ENCODE data around the gene FAH. TPM values are rescaled to one million over a fixed set of nuclear protein-coding genes. Genes with fewer than 3 reads are reported as not detected.

Gene FAH
- total RNA-seq, 1 donor: 38.1 TPM

DNA sequence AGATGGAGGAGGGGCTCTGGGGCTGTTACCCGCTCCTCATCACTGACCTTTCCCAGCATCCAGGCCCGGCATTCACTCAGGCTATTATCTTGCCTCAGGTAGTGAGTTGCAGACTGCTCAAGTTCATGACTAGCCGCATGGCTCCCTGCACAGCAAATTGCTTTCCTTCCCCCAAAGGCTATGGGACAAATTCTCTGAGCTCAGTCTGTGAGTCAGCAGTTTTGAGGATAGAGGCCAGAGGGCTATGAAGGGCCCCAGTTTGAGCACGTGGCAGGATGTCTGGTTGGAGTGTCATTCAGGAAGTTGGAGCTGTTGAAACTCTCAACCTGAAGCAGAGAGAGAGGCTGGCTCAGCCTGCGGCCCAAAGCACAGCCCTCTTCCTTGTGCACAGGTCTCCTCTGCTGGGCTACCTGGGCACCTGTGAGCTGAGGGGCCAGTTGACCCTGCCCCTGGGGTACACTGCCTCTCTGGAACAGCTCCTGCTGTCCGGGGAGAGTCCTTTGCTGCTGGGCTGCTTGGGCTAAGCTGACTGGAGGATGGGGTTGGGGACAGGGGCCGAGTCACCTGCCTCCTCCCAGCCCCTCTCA lies 7.9 kb downstream of the FAH start:
- peak; percentile 90 for DNase-seq (ENCODE audit: low read depth)
- H3K4me3 ChIP-seq (ENCODE audit: low read depth, low read length): no peak overlapping the region
- TF ChIP-seq, protein P1, sequence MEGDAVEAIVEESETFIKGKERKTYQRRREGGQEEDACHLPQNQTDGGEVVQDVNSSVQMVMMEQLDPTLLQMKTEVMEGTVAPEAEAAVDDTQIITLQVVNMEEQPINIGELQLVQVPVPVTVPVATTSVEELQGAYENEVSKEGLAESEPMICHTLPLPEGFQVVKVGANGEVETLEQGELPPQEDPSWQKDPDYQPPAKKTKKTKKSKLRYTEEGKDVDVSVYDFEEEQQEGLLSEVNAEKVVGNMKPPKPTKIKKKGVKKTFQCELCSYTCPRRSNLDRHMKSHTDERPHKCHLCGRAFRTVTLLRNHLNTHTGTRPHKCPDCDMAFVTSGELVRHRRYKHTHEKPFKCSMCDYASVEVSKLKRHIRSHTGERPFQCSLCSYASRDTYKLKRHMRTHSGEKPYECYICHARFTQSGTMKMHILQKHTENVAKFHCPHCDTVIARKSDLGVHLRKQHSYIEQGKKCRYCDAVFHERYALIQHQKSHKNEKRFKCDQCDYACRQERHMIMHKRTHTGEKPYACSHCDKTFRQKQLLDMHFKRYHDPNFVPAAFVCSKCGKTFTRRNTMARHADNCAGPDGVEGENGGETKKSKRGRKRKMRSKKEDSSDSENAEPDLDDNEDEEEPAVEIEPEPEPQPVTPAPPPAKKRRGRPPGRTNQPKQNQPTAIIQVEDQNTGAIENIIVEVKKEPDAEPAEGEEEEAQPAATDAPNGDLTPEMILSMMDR (IDR thresholded peaks at IDR 0.05; ENCODE audit: insufficient read depth, low read length): no peak

DNA sequence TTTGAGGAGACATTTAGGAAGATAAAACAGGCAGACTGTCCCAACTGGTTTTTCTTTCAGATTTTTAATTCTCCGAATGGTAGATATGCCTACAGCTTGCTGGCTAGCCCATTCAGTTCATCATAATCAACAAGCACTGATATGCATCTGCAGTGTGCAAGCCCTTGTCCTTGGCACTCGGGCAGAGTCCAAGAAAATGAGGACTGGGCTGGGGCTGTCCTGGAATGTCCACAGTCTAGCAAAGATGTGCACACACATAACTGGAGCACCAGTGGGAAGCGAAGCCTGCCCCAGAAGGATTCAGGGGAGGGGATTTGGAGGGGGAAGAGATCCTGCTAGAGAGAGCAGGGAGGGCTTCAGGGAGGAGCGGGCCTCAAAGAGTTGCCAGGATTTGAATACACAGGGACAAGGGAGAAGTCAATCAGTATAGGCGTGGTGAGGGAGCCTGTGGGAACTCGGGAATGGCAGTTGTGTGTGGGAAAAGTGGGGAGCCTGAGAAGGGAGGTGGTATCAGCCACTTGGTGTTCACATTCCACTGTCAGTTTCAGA lies 8.7 kb downstream of the FAH start:
- H3K4me3 ChIP-seq (ENCODE audit: low read depth, low read length): no peak overlapping the region
- no peak for DNase-seq (ENCODE audit: low read depth)
- TF ChIP-seq, protein P1 (IDR thresholded peaks at IDR 0.05; ENCODE audit: insufficient read depth, low read length): no peak

DNA sequence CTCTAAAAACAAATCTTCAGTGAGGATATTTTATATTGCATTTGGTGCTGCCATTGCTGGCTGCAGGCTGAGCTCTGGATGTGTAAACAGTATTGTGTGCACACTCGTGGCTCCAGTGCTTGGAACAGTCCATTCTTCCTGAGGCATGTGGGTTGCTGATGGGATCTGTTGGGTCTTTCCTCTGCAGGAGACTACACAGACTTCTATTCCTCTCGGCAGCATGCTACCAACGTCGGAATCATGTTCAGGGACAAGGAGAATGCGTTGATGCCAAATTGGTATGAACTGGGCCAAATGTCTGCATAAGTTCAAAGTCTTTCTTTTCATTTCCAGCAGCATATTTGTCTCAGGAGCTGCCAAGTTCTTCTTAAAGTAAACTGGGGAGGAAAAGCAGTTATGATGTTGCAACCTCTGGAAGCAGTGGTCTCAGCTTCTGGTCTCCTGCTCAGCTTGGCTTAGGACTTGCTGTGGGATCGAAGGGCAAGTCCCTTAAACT lies 9.3 kb downstream of the FAH start:
- TF ChIP-seq, protein P1 (IDR thresholded peaks at IDR 0.05; ENCODE audit: insufficient read depth, low read length): no peak
- DNase-seq (ENCODE audit: low read depth): peak; percentile 83
- no peak overlapping the region for H3K4me3 ChIP-seq (ENCODE audit: low read depth, low read length)

DNA sequence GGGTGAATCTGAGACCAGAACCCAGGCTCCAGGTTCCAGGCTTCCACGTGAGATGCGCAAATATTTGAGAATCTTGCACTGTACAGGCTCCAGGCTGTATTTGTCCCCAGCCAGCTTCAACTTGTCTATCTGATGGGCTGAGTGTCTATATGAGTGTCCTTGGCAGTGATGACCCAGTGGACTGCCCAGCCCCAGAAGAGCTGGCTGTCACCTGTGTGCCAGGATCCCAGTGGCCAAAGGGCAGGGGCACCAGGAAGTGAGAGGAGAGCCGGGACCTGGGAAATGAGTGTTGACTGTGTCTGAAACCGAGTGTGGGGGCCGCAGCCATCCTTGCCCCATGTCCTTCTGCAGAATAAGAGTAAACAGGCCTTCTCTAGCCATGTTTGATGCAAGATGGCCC lies 10.4 kb downstream of the FAH start:
- H3K4me3 ChIP-seq (ENCODE audit: low read depth, low read length): no peak overlapping the region
- TF ChIP-seq, protein P1 (IDR thresholded peaks at IDR 0.05; ENCODE audit: insufficient read depth, low read length): no peak
- DNase-seq (ENCODE audit: low read depth): no peak

DNA sequence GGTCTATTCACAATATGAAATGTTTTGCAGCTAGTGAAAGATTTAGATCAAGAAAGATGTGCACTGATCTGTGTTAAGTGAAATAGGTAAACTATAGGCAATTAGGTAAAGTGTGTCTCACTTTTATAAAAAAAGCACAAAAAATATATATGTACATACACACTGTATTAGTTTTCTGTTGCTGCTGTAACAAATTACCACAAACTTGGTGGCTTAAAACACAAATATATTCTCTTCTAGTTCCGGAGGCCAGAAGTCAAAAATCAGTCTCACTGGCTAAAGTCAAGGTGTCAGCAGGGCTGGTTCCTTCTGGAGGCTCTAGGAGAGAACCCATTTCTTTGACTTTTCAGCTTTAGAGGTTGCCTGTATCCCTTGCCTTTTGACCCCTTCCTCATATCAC lies 11.1 kb downstream of the FAH start:
- TF ChIP-seq, protein P1 (IDR thresholded peaks at IDR 0.05; ENCODE audit: insufficient read depth, low read length): no peak
- H3K4me3 ChIP-seq (ENCODE audit: low read depth, low read length): no peak overlapping the region
- no peak for DNase-seq (ENCODE audit: low read depth)

DNA sequence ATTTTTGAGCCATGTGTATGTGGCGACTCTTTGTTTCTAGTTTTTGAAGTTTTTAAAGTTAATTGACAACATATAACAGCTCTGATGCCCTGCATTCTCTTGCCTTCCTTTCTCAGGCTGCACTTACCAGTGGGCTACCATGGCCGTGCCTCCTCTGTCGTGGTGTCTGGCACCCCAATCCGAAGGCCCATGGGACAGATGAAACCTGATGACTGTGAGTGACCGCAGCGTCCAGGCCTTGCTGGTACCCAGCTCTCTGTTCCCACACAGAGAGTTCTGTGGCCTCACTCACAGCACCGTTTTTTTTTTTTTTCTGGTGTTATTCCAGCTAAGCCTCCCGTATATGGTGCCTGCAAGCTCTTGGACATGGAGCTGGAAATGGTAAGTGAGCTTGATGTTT lies 15.1 kb downstream of the FAH start:
- DNase-seq (ENCODE audit: low read depth): no peak
- TF ChIP-seq, protein P1 (IDR thresholded peaks at IDR 0.05; ENCODE audit: insufficient read depth, low read length): no peak
- H3K4me3 ChIP-seq (ENCODE audit: low read depth, low read length): no peak overlapping the region

DNA sequence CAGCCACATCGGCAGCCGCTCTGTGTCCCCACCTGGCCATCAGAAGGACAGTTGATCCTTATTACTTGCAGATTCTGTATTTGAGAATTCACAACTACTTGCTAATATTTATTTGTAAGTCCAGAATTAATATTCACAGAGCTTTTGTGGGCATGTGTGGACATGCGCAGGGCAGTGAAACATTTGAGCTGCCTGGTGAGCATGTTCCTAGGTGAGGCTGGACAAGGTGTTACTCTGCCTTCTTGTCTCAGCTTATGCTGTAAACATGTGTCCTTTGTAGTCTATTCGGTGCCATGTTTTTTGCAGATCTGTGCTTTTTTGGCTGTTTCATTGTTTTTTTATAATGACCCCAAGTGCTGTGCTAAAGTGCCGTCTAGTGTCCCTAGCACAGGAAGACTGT lies 15.6 kb downstream of the FAH start:
- no peak for DNase-seq (ENCODE audit: low read depth)
- H3K4me3 ChIP-seq (ENCODE audit: low read depth, low read length): no peak overlapping the region
- TF ChIP-seq, protein P1 (IDR thresholded peaks at IDR 0.05; ENCODE audit: insufficient read depth, low read length): no peak
